ENCODE measurements around the gene PTPRM.

The PTPRM gene

GRCh38 chr18:8215741-8216140, 648.6 kb downstream of the PTPRM start:
- no peak for DNase-seq

GRCh38 chr18:8217051-8217564, 650.0 kb downstream of the PTPRM start:
- DNase-seq: no peak

- no peak for DNase-seq
These were observed 651.1 kb downstream of the PTPRM start for GRCh38 chr18:8218197-8218596.

- DNase-seq: no peak
These were observed 654.3 kb downstream of the PTPRM start for GRCh38 chr18:8221452-8221851.

- DNase-seq: no peak
These were observed 657.5 kb downstream of the PTPRM start for GRCh38 chr18:8224576-8224975.

- DNase-seq: no peak
These were observed 661.9 kb downstream of the PTPRM start for GRCh38 chr18:8229040-8229439.

- DNase-seq: no peak
These were observed 662.7 kb downstream of the PTPRM start for GRCh38 chr18:8229787-8230186.

GRCh38 chr18:8231316-8231715, 664.2 kb downstream of the PTPRM start:
- no peak for DNase-seq

GRCh38 chr18:8232791-8233190, 665.7 kb downstream of the PTPRM start:
- DNase-seq: no peak

- DNase-seq: no peak
These were observed 668.8 kb downstream of the PTPRM start for GRCh38 chr18:8235894-8236293.

- no peak for DNase-seq
These were observed 671.4 kb downstream of the PTPRM start for GRCh38 chr18:8238507-8238906.

- no peak for DNase-seq
These were observed 674.6 kb downstream of the PTPRM start for GRCh38 chr18:8241731-8242130.

GRCh38 chr18:8242151-8242696, 675.1 kb downstream of the PTPRM start:
- DNase-seq: no peak

- no peak for DNase-seq
These were observed 680.6 kb downstream of the PTPRM start for GRCh38 chr18:8247700-8248099.

- DNase-seq: no peak
These were observed 681.5 kb downstream of the PTPRM start for GRCh38 chr18:8248576-8248975.

GRCh38 chr18:8249811-8250210, 682.7 kb downstream of the PTPRM start:
- no peak for DNase-seq

- no peak for DNase-seq
These were observed 685.3 kb downstream of the PTPRM start for GRCh38 chr18:8252371-8252770.

- DNase-seq: no peak
These were observed 686.8 kb downstream of the PTPRM start for GRCh38 chr18:8253944-8254343.

GRCh38 chr18:8254654-8255053, 687.5 kb downstream of the PTPRM start:
- DNase-seq: no peak

- no peak for DNase-seq
These were observed 690.8 kb downstream of the PTPRM start for GRCh38 chr18:8257851-8258434.

GRCh38 chr18:8260319-8260718, 693.2 kb downstream of the PTPRM start:
- no peak for DNase-seq

GRCh38 chr18:8260827-8261226, 693.7 kb downstream of the PTPRM start:
- no peak for DNase-seq

GRCh38 chr18:8261651-8262091, 694.6 kb downstream of the PTPRM start:
- no peak for DNase-seq

- no peak for DNase-seq
These were observed 695.1 kb downstream of the PTPRM start for GRCh38 chr18:8262221-8262620.

- DNase-seq: no peak
These were observed 697.0 kb downstream of the PTPRM start for GRCh38 chr18:8264116-8264515.
